HG03469 (cell line): ENCODE results near the gene TMPRSS7.

Experiments
- ATAC-seq: cut with Tn5 transposase; IDR thresholded peaks from one replicate; pipeline ENCODE4 v1.9.1; 2021; ENCODE audit warnings: mild to moderate bottlenecking, moderate library complexity, moderate number of reproducible peaks; ENCODE audit not compliant: unreplicated experiment

TMPRSS7 gene

DNA sequence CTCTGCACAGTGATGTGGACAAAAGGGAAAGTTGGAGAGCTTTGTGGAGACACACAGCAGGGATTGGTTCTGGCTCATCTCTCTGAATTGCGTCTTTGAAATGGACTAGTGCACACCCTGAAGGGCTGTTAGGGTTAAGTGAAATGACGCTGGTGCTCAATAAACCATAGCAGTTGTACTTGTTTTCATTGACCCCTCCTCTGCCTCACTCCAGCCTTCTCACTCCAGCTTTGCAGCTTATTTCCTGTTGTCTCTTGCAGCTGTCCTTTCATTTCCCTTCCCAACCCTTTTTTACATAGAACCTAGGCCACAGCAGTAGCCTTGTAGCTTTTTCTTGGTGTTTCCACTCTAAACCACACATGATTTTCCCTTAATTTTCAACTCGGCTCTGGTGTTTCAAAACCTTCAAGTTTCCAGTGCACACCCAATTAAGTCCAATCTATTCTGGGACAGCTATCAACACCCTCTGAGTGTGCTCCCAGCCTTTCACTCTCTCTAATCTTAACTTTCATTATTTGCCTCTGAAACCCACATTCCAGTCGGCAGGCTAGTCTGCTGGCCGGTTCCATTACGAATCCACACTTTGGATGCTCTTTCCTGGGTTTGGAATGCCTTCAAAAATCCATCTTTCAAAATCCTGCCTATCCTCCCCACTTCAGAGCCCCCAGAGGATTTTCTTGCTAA is 58.1 kb downstream of the TMPRSS7 start:
- ATAC-seq, result no peak

- ATAC-seq, result no peak
These were observed 58.6 kb downstream of the TMPRSS7 start for GRCh38 chr3:112093180-112093522.

GRCh38 chr3:112095731-112096130 is 61.2 kb downstream of the TMPRSS7 start:
- no peak for ATAC-seq

DNA sequence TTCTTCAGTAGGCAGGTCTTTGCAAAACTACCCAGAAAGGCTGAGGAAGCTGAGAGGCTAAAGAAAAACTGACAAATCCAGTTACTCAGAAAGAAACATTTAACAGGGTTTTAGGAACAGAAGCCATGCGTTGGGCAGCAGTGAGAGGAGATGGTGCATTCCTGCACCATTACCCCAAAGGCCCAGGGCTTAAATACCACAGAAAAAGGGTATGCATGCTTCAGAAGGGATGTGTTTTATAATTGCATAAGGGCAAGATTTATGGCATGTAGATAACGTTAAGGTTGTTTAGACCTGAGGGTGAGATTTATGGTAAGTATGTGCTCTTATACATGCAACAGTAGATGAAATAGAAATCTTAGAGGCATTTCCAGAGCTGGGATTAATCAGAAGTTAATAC is 61.6 kb downstream of the TMPRSS7 start:
- ATAC-seq, result no peak

DNA sequence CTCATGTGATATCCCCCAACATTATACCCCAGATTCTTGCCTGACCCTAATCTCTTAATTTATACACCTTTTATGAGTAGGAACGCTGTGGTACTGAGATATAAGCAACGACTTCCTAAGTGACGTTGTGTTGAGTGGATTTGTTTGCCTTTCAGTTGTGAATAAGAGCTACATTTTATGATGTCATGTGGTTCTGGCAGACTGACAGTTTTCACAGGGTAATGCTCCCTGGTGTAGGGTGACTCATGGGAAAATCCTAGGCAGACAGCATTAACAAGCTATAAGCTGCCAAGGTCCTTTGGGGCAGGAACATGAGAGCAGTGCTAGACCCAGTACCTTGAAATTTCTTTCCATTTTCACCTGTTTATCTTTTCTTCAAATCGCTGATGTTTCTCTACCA is 62.8 kb downstream of the TMPRSS7 start:
- peak; percentile 34 for ATAC-seq

DNA sequence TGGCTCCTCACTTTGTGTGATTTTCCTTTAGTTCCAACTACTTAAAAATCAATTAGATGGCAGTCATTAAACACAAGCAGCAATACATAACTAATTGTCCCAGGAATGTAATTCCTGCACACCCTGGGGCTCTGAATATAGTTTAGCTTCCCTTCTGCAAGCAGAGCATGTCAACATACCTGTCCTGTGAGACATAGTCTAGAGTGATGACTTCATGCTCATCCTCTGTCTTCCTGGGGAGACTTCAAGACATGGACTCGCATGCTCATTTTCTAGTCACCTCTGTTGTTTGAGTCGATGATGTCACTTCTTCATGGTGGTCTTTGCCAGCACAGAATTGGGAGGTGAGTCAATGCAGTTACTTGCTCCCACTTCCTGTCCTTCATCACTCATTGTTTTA is 67.4 kb downstream of the TMPRSS7 start:
- ATAC-seq, result no peak

DNA sequence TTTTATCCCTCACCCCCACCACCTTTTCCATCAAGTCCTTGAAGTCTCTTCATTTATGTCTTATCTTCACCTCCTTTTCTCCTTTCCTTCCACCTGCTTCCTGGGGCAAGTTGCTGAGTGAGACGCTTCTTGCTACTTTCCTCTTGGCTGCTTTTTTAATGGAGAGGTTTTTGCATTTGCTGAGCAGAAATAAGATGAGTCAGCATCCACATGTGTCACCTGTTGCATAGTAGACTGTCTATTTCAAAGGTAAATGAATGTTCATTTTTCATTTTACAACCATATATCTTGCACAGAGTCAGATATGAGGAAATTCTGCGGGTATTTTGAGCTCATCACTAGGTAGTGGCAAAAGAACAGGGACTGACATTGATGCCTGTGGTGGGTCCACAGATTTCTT is 70.2 kb downstream of the TMPRSS7 start:
- no peak for ATAC-seq

- ATAC-seq, result no peak
These were observed 74.8 kb downstream of the TMPRSS7 start for GRCh38 chr3:112109322-112109721.

GRCh38 chr3:112111785-112112402 is 77.4 kb downstream of the TMPRSS7 start:
- no peak for ATAC-seq

GRCh38 chr3:112114576-112115160 is 80.1 kb downstream of the TMPRSS7 start:
- ATAC-seq, result no peak

GRCh38 chr3:112115161-112115739 is 80.7 kb downstream of the TMPRSS7 start:
- ATAC-seq, result peak; percentile 30

GRCh38 chr3:112115806-112116383 is 81.4 kb downstream of the TMPRSS7 start:
- ATAC-seq, result no peak

- no peak for ATAC-seq
These were observed 82.2 kb downstream of the TMPRSS7 start for GRCh38 chr3:112116748-112117186.

- ATAC-seq, result no peak
These were observed 82.9 kb downstream of the TMPRSS7 start for GRCh38 chr3:112117415-112117814.

- no peak for ATAC-seq
These were observed 83.5 kb downstream of the TMPRSS7 start for GRCh38 chr3:112117841-112118571.

DNA sequence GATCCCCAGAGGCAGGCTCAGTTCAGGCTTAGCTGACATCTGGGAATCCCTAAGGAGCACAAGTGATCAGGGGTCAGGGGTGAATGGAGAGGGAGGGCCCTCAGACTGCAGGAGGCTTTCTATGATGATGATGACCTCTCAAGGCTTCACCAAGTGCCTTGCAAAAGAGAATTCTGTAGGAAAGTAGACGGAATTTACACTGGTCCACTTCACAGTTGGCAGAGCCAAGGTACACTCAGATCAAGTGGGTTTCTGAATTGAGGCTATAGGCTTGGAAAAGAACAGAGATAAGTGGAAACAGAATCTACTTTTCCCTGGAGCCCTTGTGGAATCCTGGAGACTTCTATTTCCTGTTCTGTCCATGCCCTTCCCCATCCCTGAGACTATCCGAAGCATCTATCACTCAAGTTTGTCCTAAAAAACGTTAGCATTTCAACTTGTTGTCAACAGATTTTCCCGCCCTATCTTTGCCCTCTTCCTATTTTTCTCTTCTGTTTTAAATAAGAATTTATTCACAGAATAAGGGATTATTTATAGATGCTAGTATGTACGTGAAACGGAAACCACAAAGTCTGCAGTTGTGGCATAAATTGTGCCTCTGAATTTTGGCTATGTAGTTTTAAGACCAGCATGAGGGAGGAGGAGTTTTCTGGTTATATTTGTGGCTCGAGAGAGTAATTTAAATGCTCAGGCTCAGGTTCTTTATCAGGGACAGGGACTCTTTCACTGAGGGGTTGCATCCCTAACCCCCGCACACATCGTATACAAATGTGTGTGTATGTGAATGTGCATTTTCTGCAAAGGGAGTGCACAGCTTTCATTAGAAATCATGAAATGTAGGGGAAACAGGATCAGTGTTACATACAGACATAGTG is 85.7 kb downstream of the TMPRSS7 start:
- no peak for ATAC-seq

- ATAC-seq, result no peak
These were observed 87.3 kb downstream of the TMPRSS7 start for GRCh38 chr3:112121577-112122547.

DNA sequence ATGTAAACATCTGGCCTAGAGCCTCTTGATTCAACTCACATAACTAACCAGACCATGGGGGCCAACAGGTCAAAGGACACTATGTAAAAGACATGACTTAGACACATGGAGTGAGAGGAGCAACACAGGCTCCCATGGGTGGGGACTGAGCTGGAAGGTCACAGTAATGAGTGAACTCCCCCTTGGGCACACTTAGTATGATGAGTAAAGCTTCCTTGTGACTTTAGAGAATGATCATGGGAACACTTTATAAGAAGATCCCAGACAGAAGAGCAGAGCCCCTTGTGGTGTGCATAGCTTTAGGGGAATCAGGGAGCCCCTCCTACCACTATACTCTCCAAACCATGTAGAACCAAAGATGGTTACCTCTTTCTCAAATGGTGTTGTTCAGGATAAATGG is 88.3 kb downstream of the TMPRSS7 start:
- no peak for ATAC-seq

DNA sequence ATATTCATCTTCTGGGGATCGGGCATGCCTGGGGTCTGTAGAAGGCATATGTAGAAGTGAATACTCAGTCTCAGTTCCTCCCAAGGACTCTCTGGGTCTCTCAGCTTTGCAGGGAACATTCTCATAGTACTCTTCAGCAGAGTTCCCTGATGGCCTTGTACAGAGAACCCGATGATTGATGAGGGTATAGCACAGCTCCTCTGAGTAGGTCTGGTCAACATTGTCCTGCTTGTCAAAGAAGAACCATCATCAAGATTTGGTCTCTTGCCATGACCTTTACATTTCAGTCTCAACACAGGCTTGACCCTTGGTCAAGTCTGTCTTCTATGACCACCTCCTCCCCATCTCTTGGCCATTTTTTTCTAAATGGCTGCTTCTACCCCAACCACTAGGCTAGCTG is 89.0 kb downstream of the TMPRSS7 start:
- no peak for ATAC-seq
